Adrenal gland (tissue), 12 donors: ENCODE measurements around the gene PLA1A. TPM values are rescaled to one million over a fixed set of nuclear protein-coding genes. Genes with fewer than 3 reads are reported as not detected.

Experiments used
- DNase-seq, 7 donors: peaks; one replicate each; pipeline ENCODE4 v3.0.0-alpha.2; 2019 to 2020
- H3K27ac ChIP-seq, 5 donors: fragments of 200-600 bp; sonication (generic) in 4 of 5; 1 replicate in 3 of 5; 2 replicates in 2 of 5; pipeline versions ENCODE4 v1.5.1 to v1.8.0; 2016 to 2020; ENCODE audit warnings: mild to moderate bottlenecking in 1 of 5
- H3K27me3 ChIP-seq: fragments of 200-600 bp; 2 replicates; pipeline ENCODE4 v1.8.0; 2021
- H3K36me3 ChIP-seq, 2 donors: fragments of 200-600 bp; replicated peaks in 1 of 2; 1 replicate in 1 of 2; 2 replicates in 1 of 2; pipeline versions ENCODE4 v1.5.1 to v1.8.0; 2018 to 2022
- H3K4me1 ChIP-seq, 2 donors: fragments of 200-600 bp; replicated peaks in 1 of 2; 1 replicate in 1 of 2; 2 replicates in 1 of 2; pipeline versions ENCODE4 v1.5.1 to v1.8.0; 2018 to 2021
- H3K4me3 ChIP-seq, 4 donors: fragments of 200-600 bp; sonication (generic) in 3 of 4; one replicate each; pipeline ENCODE4 v1.5.1; 2016 to 2018
- H3K9me3 ChIP-seq, 3 donors: fragments of 200-600 bp; sonication (generic) in 1 of 3; replicated peaks in 1 of 3; 1 replicate in 2 of 3; 2 replicates in 1 of 3; pipeline versions ENCODE4 v1.5.1 to v1.8.0; 2016 to 2021
- CTCF ChIP-seq, 6 experiments: fragments of 450-650 bp in 4 of 6; fragments of 200-600 bp in 2 of 6; sonication (generic) in 1 of 6; IDR thresholded peaks; 1 replicate in 5 of 6; 2 replicates in 1 of 6; pipeline versions ENCODE4 v1.5.1 to v1.8.0; 2016 to 2021; ENCODE audit warnings: antibody characterized with exemption in 6 of 6, mild to moderate bottlenecking in 2 of 6, moderate library complexity in 1 of 6
- POLR2A ChIP-seq, 2 donors: fragments of 450-650 bp; IDR thresholded peaks; one replicate each; pipeline ENCODE4 v1.6.1; 2017; ENCODE audit warnings: antibody characterized with exemption in 2 of 2, mild to moderate bottlenecking in 2 of 2, moderate library complexity in 1 of 2
- WGBS, 4 donors: extraction: QIAGEN DNeasy Blood & Tissue Kit in 2 of 4; methylation state at CpG; one replicate each; pipeline versions ENCODE4 v1.1.5 to v1.1.7; 2013 to 2017; 5-methylcytosine and 5-hydroxymethylcytosine counted together
- intact Hi-C, 2 donors: fragments of 100-400 bp; cut with DNase I; formaldehyde crosslinking; loops; one replicate each; pipeline versions ENCODE4 v1.14.1 to v1.15.0; 2022 to 2023
- polyA plus RNA-seq, 3 donors: library from polyadenylated mRNA; stranded (reverse); fragments of 200-250 nt in 2 of 3; fragments of 350-450 nt in 1 of 3; fragmentation: Illumina TruSeq in 1 of 3; extraction: RNeasy Lipid Tissue Mini Kit (QIAGEN cat#74804) in 1 of 3; gene quantifications; one replicate each; pipeline ENCODE4 v1.2.3, GENCODE V29; 2013 to 2014
- total RNA-seq, 9 donors: library from RNA; depleted of rRNA in 4 of 9; stranded (reverse); fragments of >200 nt in 4 of 9; fragments of 120-200 nt in 1 of 9; fragmentation: NEBNext Ultra II Directional in 1 of 9; extraction: Animal tissue kit (Norgen Biotek cat#: 25700) in 1 of 9; gene quantifications; one replicate each; pipeline versions ENCODE4 v1.1.0 to v1.2.4, GENCODE V29; 2013 to 2023
- donor health status: healthy with polysubstance abuse.
- donor health status: Bipolar disorder and iron deficiency.
- donor health status: DM: yes; HTN: yes; CAD: no.
- donor health status: DM: no; HTN: no; CAD: no.
- donor health status: DM: no; HTN: no; CAD: no.
- donor health status: DM: yes; HTN: yes; CAD: no.

PLA1A gene
- total and polyA plus RNA-seq, 12 donors, result 0.17 to 2.0 (median 0.72) TPM

- TF ChIP-seq POLR2A (IDR thresholded peaks at IDR 0.05), result peak in 1 of 2 donors; percentile 35
- TF ChIP-seq CTCF (IDR thresholded peaks at IDR 0.05), result no peak
- intact Hi-C loops, result no loop called here
- 34 to 40% (median 37%) methylated on average over 3 of the region's 3 CpGs for WGBS, 4 donors
Observed at GRCh38 chr3:119637679-119638477, 40.2 kb downstream of the PLA1A start.

GRCh38 chr3:119639494-119640350, 42.0 kb downstream of the PLA1A start:
- intact Hi-C loops, result no loop called here
- H3K9me3 ChIP-seq, result no peaks in the 10 kb centered on the region
- H3K27me3 ChIP-seq, result no peaks in the 10 kb centered on the region
- 91 to 98% (median 97%) methylated on average over 2 of the region's 2 CpGs for WGBS, 4 donors
- peaks cover 37 to 38% of the 10 kb centered on the region in 2 donors for H3K4me1 ChIP-seq
- DNase-seq, result no peak
- no peaks in the 10 kb centered on the region for H3K36me3 ChIP-seq
- TF ChIP-seq CTCF (IDR thresholded peaks at IDR 0.05), result no peak
- TF ChIP-seq POLR2A (IDR thresholded peaks at IDR 0.05), result no peak
- H3K4me3 ChIP-seq, result no peak overlapping the region
- H3K27ac ChIP-seq, result peak overlapping the region in 4 of 5 donors; percentile 76 to 97 (median 92)

More at GRCh38 chr3:119637679-119638477, 40.2 kb downstream of the PLA1A start:
- Histone ChIP-seq H3K27me3 (no peaks in the 10 kb centered on the region), H3K4me3 (peak overlapping the region in 1 of 4 donors; percentile 5), H3K36me3 (no peaks in the 10 kb centered on the region), H3K4me1 (peaks cover 37 to 38% of the 10 kb centered on the region in 2 donors), H3K9me3 (no peaks in the 10 kb centered on the region), H3K27ac (peak overlapping the region; percentile 66 to 97 (median 92))
- peak in 4 of 7 donors; percentile 46 to 64 (median 56) for DNase-seq

GRCh38 chr3:119641416-119641815, 43.7 kb downstream of the PLA1A start:
- Histone ChIP-seq H3K9me3 (no peaks in the 10 kb centered on the region), H3K4me3 (no peak overlapping the region), H3K36me3 (no peaks in the 10 kb centered on the region), H3K27me3 (no peaks in the 10 kb centered on the region), H3K4me1 (peaks cover 31 to 32% of the 10 kb centered on the region in 2 donors), H3K27ac (no peak overlapping the region)
- intact Hi-C loops, result no loop called here
- 94 to 100% (median 99%) methylated on average over 2 of the region's 2 CpGs for WGBS, 4 donors
- DNase-seq, result no peak
- TF ChIP-seq POLR2A (IDR thresholded peaks at IDR 0.05), result no peak
- TF ChIP-seq CTCF (IDR thresholded peaks at IDR 0.05), result no peak
